SU-DHL-6 (cell line): ENCODE measurements around the gene PGLYRP1.

Experiments
- H2AFZ ChIP-seq: fragments of 200-600 bp; sonication (generic); 2 replicates; pipeline ENCODE4 v1.6.1; 2014; ENCODE audit warnings: low read depth, mild to moderate bottlenecking, moderate library complexity, mixed read lengths, antibody characterized with exemption, low read length; ENCODE audit not compliant: severe bottlenecking
- H3F3A ChIP-seq: fragments of 200-600 bp; shearing (Covaris generic); 2 replicates; pipeline ENCODE4 v1.6.0; 2016; ENCODE audit warnings: antibody characterized with exemption, mild to moderate bottlenecking; ENCODE audit not compliant: insufficient read depth
- H3K27ac ChIP-seq: fragments of 200-600 bp; sonication (generic); 2 replicates; pipeline ENCODE4 v1.5.1; 2016; ENCODE audit warnings: low read depth, mild to moderate bottlenecking, low read length, moderate library complexity, mixed read lengths
- H3K27me3 ChIP-seq: fragments of 200-600 bp; sonication (generic), shearing (Covaris generic); 2 replicates; pipeline ENCODE4 v1.6.0; 2014; ENCODE audit warnings: mild to moderate bottlenecking, low read length
- H3K36me3 ChIP-seq: fragments of 200-600 bp; sonication (generic); 2 replicates; pipeline ENCODE4 v1.6.1; 2014; ENCODE audit warnings: mild to moderate bottlenecking, low read length, mixed read lengths
- H3K4me2 ChIP-seq: fragments of 300-600, 200-600 bp; shearing (Covaris generic), sonication (generic); 2 replicates; pipeline ENCODE4 v1.6.0; 2014; ENCODE audit warnings: low read length, low read depth, mild to moderate bottlenecking; ENCODE audit not compliant: poor library complexity, severe bottlenecking
- H3K4me3 ChIP-seq: fragments of 200-600 bp; sonication (generic); 2 replicates; pipeline ENCODE4 v1.5.1; 2014; ENCODE audit warnings: antibody characterized with exemption, low read length, mild to moderate bottlenecking, mixed read lengths; ENCODE audit not compliant: insufficient read depth, poor library complexity, severe bottlenecking
- H3K79me2 ChIP-seq: fragments of 200-600 bp; sonication (generic); 2 replicates; pipeline ENCODE4 v1.6.1; 2014; ENCODE audit warnings: mild to moderate bottlenecking, low read length, moderate library complexity; ENCODE audit not compliant: insufficient read depth
- H3K9ac ChIP-seq: fragments of 200-600 bp; sonication (generic); 2 replicates; pipeline ENCODE4 v1.7.0; 2014; ENCODE audit warnings: mild to moderate bottlenecking, low read length
- H3K9me2 ChIP-seq: fragments of 200-600 bp; sonication (generic); replicated peaks from 2 replicates; pipeline ENCODE4 v1.6.1; 2014; ENCODE audit warnings: low read length; ENCODE audit not compliant: insufficient read depth
- H3K9me3 ChIP-seq: fragments of 200-600 bp; sonication (generic); 2 replicates; pipeline ENCODE4 v1.6.1; 2014; ENCODE audit warnings: low read length, mixed read lengths; ENCODE audit not compliant: insufficient read depth
- H4K20me1 ChIP-seq: fragments of 200-600 bp; sonication (generic); 2 replicates; pipeline ENCODE4 v1.6.1; 2014; ENCODE audit warnings: low read depth, mild to moderate bottlenecking, antibody characterized with exemption, low read length, moderate library complexity, mixed read lengths
- EZH2phosphoT487 ChIP-seq: fragments of 200-600 bp; sonication (generic), shearing (Covaris generic); conservative IDR thresholded peaks from 2 replicates; pipeline ENCODE4 v1.6.1; 2018; ENCODE audit warnings: mild to moderate bottlenecking, antibody characterized with exemption, low read length, moderate library complexity, mixed read lengths
- TF ChIP-seq, protein P1 (sequence below): fragments of 200-600 bp; sonication (generic); IDR thresholded peaks from one replicate; pipeline ENCODE4 v1.5.1; 2017; ENCODE audit warnings: antibody characterized with exemption, mild to moderate bottlenecking, low read length, moderate library complexity; ENCODE audit not compliant: insufficient read depth, poor library complexity, severe bottlenecking

The PGLYRP1 gene

DNA sequence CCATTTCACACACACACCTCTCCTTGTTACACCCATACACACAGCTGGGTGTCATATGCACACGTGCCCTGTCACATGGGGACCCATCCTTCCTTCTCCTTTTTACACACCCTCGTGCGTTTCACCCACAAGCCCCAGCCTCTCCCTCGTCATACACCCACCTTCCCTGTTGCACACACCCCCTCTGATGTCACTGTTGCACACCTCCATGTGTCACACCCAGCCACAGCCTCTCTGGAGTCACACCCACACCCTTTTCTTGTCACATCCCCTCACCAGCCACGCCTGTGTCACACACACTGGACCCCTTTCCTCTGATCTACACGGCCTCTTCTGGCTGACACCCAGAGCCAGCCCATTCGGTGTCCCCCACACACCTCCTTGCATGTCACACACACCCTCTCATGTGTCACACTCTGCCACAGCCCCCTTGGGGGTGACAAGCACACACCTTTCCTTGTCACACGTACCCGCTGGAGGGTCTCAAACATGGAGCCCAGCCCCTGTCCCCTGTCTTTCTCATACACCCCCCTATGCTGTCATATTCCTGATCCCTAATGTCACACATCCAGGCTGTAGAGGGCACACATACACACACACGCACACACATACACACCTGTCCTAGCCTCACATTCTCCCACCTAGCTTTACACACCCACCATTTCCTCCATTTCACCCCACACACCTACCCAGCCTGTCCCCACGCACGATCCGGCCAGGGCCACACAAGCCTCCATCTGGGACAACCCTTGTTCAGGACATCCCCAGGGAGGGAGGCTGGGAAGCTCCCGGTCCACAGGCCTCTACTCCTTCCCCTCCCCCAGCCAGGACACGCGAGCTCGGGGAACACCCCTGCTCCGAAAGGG lies 50.5 kb downstream of the PGLYRP1 start:
- H3K9ac ChIP-seq, result no peak overlapping the region
- H3K79me2 ChIP-seq, result no peaks in the 10 kb centered on the region
- no peaks in the 10 kb centered on the region for H3K36me3 ChIP-seq
- no peak overlapping the region for H3K4me2 ChIP-seq
- no peaks in the 10 kb centered on the region for H4K20me1 ChIP-seq
- H3F3A ChIP-seq, result no peaks in the 10 kb centered on the region
- no peaks in the 10 kb centered on the region for H3K9me3 ChIP-seq
- H3K4me3 ChIP-seq, result no peak overlapping the region
- H2AFZ ChIP-seq, result no peak overlapping the region
- H3K27me3 ChIP-seq, result no peaks in the 10 kb centered on the region
- H3K9me2 ChIP-seq, result no peaks in the 10 kb centered on the region
- H3K27ac ChIP-seq, result no peak overlapping the region
- TF ChIP-seq EZH2phosphoT487, result no peak
- TF ChIP-seq, protein P1, sequence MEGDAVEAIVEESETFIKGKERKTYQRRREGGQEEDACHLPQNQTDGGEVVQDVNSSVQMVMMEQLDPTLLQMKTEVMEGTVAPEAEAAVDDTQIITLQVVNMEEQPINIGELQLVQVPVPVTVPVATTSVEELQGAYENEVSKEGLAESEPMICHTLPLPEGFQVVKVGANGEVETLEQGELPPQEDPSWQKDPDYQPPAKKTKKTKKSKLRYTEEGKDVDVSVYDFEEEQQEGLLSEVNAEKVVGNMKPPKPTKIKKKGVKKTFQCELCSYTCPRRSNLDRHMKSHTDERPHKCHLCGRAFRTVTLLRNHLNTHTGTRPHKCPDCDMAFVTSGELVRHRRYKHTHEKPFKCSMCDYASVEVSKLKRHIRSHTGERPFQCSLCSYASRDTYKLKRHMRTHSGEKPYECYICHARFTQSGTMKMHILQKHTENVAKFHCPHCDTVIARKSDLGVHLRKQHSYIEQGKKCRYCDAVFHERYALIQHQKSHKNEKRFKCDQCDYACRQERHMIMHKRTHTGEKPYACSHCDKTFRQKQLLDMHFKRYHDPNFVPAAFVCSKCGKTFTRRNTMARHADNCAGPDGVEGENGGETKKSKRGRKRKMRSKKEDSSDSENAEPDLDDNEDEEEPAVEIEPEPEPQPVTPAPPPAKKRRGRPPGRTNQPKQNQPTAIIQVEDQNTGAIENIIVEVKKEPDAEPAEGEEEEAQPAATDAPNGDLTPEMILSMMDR, result no peak

DNA sequence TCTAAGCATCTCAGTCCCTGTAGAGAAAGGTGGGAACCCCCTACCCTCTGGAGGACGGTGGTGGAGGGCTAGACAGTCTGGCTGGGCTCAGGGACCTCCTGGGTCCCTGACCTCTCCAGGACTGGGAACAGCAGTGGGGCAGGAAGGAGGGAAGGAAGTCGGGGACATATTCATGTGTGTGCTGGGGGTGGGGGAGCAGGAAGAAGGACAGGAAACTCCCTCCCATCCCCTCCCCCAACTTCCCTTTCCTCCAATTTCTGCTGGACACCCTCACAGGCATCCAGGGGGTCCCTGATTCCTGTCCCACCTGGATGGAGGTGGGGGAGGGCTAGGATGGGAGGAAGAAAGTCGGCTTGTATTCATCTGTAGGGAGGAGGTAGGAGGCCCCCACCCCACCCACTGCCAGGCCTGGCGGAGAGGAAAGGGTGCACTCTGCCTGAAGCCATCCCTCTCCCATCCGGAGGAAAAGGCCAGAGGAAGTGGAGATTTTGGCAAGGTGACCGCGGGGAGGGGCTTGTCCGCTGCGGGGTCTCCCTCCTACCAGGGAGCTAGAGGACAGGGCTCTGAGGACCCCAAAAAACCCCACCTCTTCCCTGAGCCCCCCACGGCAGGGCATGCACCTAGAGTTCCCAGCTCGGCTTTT lies 51.5 kb downstream of the PGLYRP1 start:
- no peak overlapping the region for H3K4me3 ChIP-seq
- no peaks in the 10 kb centered on the region for H3K9me2 ChIP-seq
- no peaks in the 10 kb centered on the region for H3K27me3 ChIP-seq
- H3K4me2 ChIP-seq, result no peak overlapping the region
- H4K20me1 ChIP-seq, result no peaks in the 10 kb centered on the region
- no peak overlapping the region for H2AFZ ChIP-seq
- no peak overlapping the region for H3K9ac ChIP-seq
- no peaks in the 10 kb centered on the region for H3K36me3 ChIP-seq
- H3F3A ChIP-seq, result no peaks in the 10 kb centered on the region
- TF ChIP-seq, protein P1, result no peak
- TF ChIP-seq EZH2phosphoT487, result no peak
- no peaks in the 10 kb centered on the region for H3K9me3 ChIP-seq
- H3K27ac ChIP-seq, result no peak overlapping the region
- H3K79me2 ChIP-seq, result no peaks in the 10 kb centered on the region

DNA sequence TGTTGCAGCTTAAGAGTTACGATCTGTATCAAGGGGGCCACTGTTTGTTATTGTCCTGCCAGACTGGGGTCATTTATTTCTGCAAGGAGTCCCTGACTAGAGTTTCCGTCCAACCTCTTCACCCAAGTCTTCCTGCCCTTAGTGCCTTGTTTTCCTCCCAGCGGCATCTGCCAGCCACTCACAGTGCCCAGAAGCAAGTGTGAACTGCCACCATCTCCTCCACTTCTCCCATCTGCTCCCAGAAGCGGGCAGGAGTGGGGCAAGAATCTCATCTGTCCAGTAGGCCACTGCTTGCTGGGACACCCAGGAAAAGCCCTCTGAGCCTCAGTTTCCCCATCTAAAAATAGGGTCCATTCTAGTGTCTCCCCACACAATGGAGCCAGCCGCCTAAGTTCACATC lies 53.2 kb downstream of the PGLYRP1 start:
- Histone ChIP-seq H3K27ac (no peak overlapping the region), H3K27me3 (no peaks in the 10 kb centered on the region), H3K4me2 (no peak overlapping the region), H3K9ac (no peak overlapping the region), H2AFZ (no peak overlapping the region), H3K9me3 (no peaks in the 10 kb centered on the region), H3K79me2 (no peaks in the 10 kb centered on the region), H3F3A (no peaks in the 10 kb centered on the region), H3K4me3 (no peak overlapping the region), H4K20me1 (no peaks in the 10 kb centered on the region), H3K9me2 (no peaks in the 10 kb centered on the region), H3K36me3 (no peaks in the 10 kb centered on the region)
- TF ChIP-seq, protein P1, result no peak
- TF ChIP-seq EZH2phosphoT487, result no peak
